ENCODE results near the gene ZNF839. TPM values are rescaled to one million over a fixed set of nuclear protein-coding genes. Genes with fewer than 3 reads are reported as not detected.

Gene ZNF839
- total RNA-seq, 1 experiment from 2014 or later, result 23.0 TPM

GRCh38 chr14:102277874-102278630 is 41.5 kb upstream of the ZNF839 start:
- no TSS peak for BruUV-seq (replicated peaks)
- H3K27me3 Mint-ChIP-seq (ENCODE audit: insufficient read depth, unreplicated experiment), result no peaks in the 10 kb centered on the region
- H3K4me3 Mint-ChIP-seq (ENCODE audit: unreplicated experiment), result no peak overlapping the region
- H3K36me3 Mint-ChIP-seq (ENCODE audit: insufficient read depth, unreplicated experiment), result peaks cover 7% of the 10 kb centered on the region
- no peaks in the 10 kb centered on the region for H3K9me3 Mint-ChIP-seq (ENCODE audit: unreplicated experiment)
- H3K27ac Mint-ChIP-seq (ENCODE audit: low read depth, unreplicated experiment), result no peak overlapping the region
- peaks cover 22% of the 10 kb centered on the region for H3K4me1 Mint-ChIP-seq (ENCODE audit: insufficient read depth, unreplicated experiment)
- ChIA-PET CTCF (no interaction called here), POLR2A (no interaction called here)
- intact Hi-C loops (cut with micrococcal nuclease), result no loop called here
- DNase-seq (ENCODE audit: unreplicated experiment), result no peak
- TF ChIP-seq CTCF (IDR thresholded peaks at IDR 0.05; ENCODE audit: unreplicated experiment), result no peak

GRCh38 chr14:102278631-102278935 is 41.0 kb upstream of the ZNF839 start:
- Mint-ChIP-seq H3K4me1 (ENCODE audit: insufficient read depth, unreplicated experiment) (peaks cover 22% of the 10 kb centered on the region), H3K27ac (ENCODE audit: low read depth, unreplicated experiment) (peak overlapping the region; percentile 80), H3K4me3 (ENCODE audit: unreplicated experiment) (no peak overlapping the region), H3K27me3 (ENCODE audit: insufficient read depth, unreplicated experiment) (no peaks in the 10 kb centered on the region), H3K36me3 (ENCODE audit: insufficient read depth, unreplicated experiment) (peaks cover 7% of the 10 kb centered on the region), H3K9me3 (ENCODE audit: unreplicated experiment) (no peaks in the 10 kb centered on the region)
- intact Hi-C loops (cut with micrococcal nuclease), result no loop called here
- no peak for DNase-seq (ENCODE audit: unreplicated experiment)
- no peak for TF ChIP-seq CTCF (IDR thresholded peaks at IDR 0.05; ENCODE audit: unreplicated experiment)
- CTCF ChIA-PET, result interaction anchor here (0.9 kb wide), 1 partner anchor 13 kb away, joined by 4 read pairs; no protein-coding TSS in a partner anchor
- BruUV-seq (replicated peaks), result no TSS peak
- POLR2A ChIA-PET, result interaction anchor here (0.7 kb wide), 1 partner anchor 41 kb away, joined by 3 read pairs; no protein-coding TSS in a partner anchor

DNA sequence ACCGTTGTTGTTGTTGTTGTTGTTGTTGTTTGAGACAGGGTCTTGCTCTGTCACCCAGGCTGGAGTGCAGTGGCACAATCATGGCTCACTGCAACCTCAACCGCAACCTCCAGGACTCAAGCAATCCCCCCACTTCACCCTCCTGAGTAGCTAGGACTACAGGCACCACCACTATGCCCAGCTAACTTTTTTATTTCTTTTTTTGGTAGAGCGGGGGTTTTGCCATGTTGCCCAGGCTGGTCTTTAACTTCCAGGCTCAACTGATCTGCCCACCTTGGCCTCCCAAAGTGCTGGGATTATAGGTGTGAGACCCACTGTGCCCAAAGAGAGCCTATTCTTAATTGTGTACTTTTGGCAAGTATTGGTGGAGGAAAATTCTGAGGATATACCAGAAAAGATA is 40.3 kb upstream of the ZNF839 start:
- CTCF ChIA-PET, result interaction anchor here (0.9 kb wide), 1 partner anchor 14 kb away, joined by 4 read pairs; no protein-coding TSS in a partner anchor
- Mint-ChIP-seq H3K27ac (ENCODE audit: low read depth, unreplicated experiment) (peak overlapping the region; percentile 80), H3K27me3 (ENCODE audit: insufficient read depth, unreplicated experiment) (no peaks in the 10 kb centered on the region), H3K9me3 (ENCODE audit: unreplicated experiment) (no peaks in the 10 kb centered on the region), H3K36me3 (ENCODE audit: insufficient read depth, unreplicated experiment) (peaks cover 7% of the 10 kb centered on the region), H3K4me1 (ENCODE audit: insufficient read depth, unreplicated experiment) (peaks cover 22% of the 10 kb centered on the region), H3K4me3 (ENCODE audit: unreplicated experiment) (no peak overlapping the region)
- intact Hi-C loops (cut with micrococcal nuclease), result no loop called here
- no peak for DNase-seq (ENCODE audit: unreplicated experiment)
- TSS peak; percentile 34 for BruUV-seq (replicated peaks)
- no peak for TF ChIP-seq CTCF (IDR thresholded peaks at IDR 0.05; ENCODE audit: unreplicated experiment)
- POLR2A ChIA-PET, result interaction anchor here (0.7 kb wide), 3 partner anchors 41 to 1786 kb away, joined by 3 read pairs; no protein-coding TSS in a partner anchor

DNA sequence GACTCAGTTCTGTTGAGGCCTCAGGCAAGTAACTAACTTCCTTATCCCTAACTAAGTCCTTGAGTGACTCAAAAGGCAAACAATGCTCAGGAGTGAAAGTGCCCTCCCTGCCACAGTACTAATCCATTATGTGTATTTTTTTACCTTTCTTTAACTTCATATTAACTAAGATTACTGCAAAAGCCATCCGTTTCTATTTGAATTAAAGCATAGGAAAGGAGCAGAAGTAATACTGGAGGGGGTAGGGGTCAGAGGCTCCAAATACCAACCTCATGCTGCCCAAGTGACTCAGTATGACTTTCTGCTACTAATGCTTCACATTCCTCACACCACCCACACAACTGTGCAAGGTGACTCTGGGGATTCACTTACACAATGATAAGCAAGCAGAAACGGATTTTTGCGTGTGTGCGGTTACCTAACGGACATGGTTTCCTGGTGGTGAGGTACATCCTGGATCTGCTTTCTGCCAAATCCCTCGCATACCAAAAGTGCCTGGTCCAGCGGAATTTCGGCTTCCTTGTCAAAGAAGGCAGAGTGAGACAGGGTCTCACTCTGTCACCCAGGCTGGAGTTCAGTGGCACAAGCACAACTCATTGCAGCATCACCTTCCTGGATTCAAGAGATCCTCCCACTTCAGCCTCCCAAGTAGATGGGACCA is 39.7 kb upstream of the ZNF839 start:
- CTCF ChIA-PET, result interaction anchor here (0.6 to 0.9 kb wide), 2 partner anchors 13 to 14 kb away, joined by 3 to 4 read pairs; no protein-coding TSS in a partner anchor
- peak overlapping the region; percentile 80 for H3K27ac Mint-ChIP-seq (ENCODE audit: low read depth, unreplicated experiment)
- H3K36me3 Mint-ChIP-seq (ENCODE audit: insufficient read depth, unreplicated experiment), result peaks cover 7% of the 10 kb centered on the region

More for the DNA sequence above, 39.7 kb upstream of the ZNF839 start:
- intact Hi-C loops (cut with micrococcal nuclease), result loop anchor here (2.0 kb wide), 1 partner anchor 45 kb away; no protein-coding TSS in a partner anchor
- no peak for TF ChIP-seq CTCF (IDR thresholded peaks at IDR 0.05; ENCODE audit: unreplicated experiment)
- Mint-ChIP-seq H3K27me3 (ENCODE audit: insufficient read depth, unreplicated experiment) (no peaks in the 10 kb centered on the region), H3K4me1 (ENCODE audit: insufficient read depth, unreplicated experiment) (peaks cover 22% of the 10 kb centered on the region), H3K9me3 (ENCODE audit: unreplicated experiment) (no peaks in the 10 kb centered on the region), H3K4me3 (ENCODE audit: unreplicated experiment) (peak overlapping the region; percentile 54)
- POLR2A ChIA-PET, result interaction anchor here (0.7 to 1.0 kb wide), 4 partner anchors 25 to 1785 kb away, joined by 3 to 4 read pairs (median 3); partner anchors contain the start of genes MOK and ZNF839
- peak; percentile 99 for DNase-seq (ENCODE audit: unreplicated experiment)
- BruUV-seq (replicated peaks), result no TSS peak

Data from MCF 10A (cell line).